IMR-90 (cell line): ENCODE measurements around the gene LAMB3. TPM values are rescaled to one million over a fixed set of nuclear protein-coding genes. Genes with fewer than 3 reads are reported as not detected.

Source experiments
- ATAC-seq: fragments of 200-7000 bp; cut with Tn5 transposase; 2 replicates; pipeline ENCODE4 v1.9.1; 2020; ENCODE audit warnings: low read depth, mild to moderate bottlenecking, moderate library complexity
- BruUV-seq: library from RNA; stranded (reverse); fragments of 400-500 nt; replicated peaks from 2 replicates; lab custom pipeline; 2021; lab: Mats Ljungman, UMichigan
- CTCF ChIA-PET: fragments of 300-600 bp; formaldehyde crosslinking; extraction: SDS; loops from one replicate; lab custom pipeline; 2021; ENCODE audit warnings: antibody characterized with exemption; lab: Yijun Ruan, JAX
- POLR2A ChIA-PET: fragments of 300-600 bp; sonication (Branson Sonifier 250); formaldehyde crosslinking; loops from one replicate; lab custom pipeline; 2022; ENCODE audit warnings: antibody characterized with exemption; ENCODE audit not compliant: unreplicated experiment; lab: Charles Lee
- DNase-seq: peaks from one replicate; pipeline ENCODE4 v3.0.0; 2013
- H2AFZ ChIP-seq: replicated peaks from 2 replicates; pipeline ENCODE3; 2013; ENCODE audit warnings: low read length, mild to moderate bottlenecking; ENCODE audit not compliant: poor library complexity
- H2AK5ac ChIP-seq: 2 replicates; pipeline ENCODE4 v1.6.1; 2013; ENCODE audit warnings: low read depth, low read length, inconsistent platforms
- H2AK9ac ChIP-seq: replicated peaks from 2 replicates; pipeline ENCODE3; 2013; ENCODE audit warnings: mild to moderate bottlenecking, low read depth, low read length, moderate library complexity; ENCODE audit not compliant: poor library complexity
- H2BK120ac ChIP-seq: 2 replicates; pipeline ENCODE4 v1.6.1; 2013; ENCODE audit warnings: low read depth, low read length, inconsistent platforms
- H2BK15ac ChIP-seq: 3 replicates; pipeline ENCODE4 v1.6.1; 2013; ENCODE audit warnings: low read depth, low read length, inconsistent platforms
- H2BK20ac ChIP-seq: 2 replicates; pipeline ENCODE4 v1.6.1; 2013; ENCODE audit warnings: low read depth, mild to moderate bottlenecking, inconsistent platforms, low read length, moderate library complexity
- H2BK5ac ChIP-seq: 2 replicates; pipeline ENCODE4 v1.6.1; 2013; ENCODE audit warnings: mild to moderate bottlenecking, low read depth, low read length, inconsistent platforms; ENCODE audit not compliant: poor library complexity, severe bottlenecking
- H3K14ac ChIP-seq: replicated peaks from 2 replicates; pipeline ENCODE4 v1.6.1; 2013; ENCODE audit warnings: low read depth, low read length, inconsistent platforms
- H3K18ac ChIP-seq: 2 replicates; pipeline ENCODE4 v1.6.1; 2013; ENCODE audit warnings: low read depth, low read length, control low read depth
- H3K23ac ChIP-seq: 2 replicates; pipeline ENCODE4 v1.6.1; 2013; ENCODE audit warnings: low read depth, low read length, inconsistent platforms
- H3K27ac ChIP-seq: 2 replicates; pipeline ENCODE4 v1.5.1; 2013; ENCODE audit warnings: mild to moderate bottlenecking, control low read depth, low read length; ENCODE audit not compliant: insufficient read depth
- H3K27me3 ChIP-seq: 2 replicates; pipeline ENCODE4 v1.6.1; 2013; ENCODE audit warnings: low read length; ENCODE audit not compliant: control insufficient read depth, insufficient read depth
- H3K36me3 ChIP-seq: 2 replicates; pipeline ENCODE4 v1.6.1; 2013; ENCODE audit warnings: low read length, mixed read lengths; ENCODE audit not compliant: control insufficient read depth, insufficient read depth
- H3K4ac ChIP-seq: 2 replicates; pipeline ENCODE4 v1.6.1; 2013; ENCODE audit warnings: low read depth, low read length, inconsistent platforms
- H3K4me1 ChIP-seq: 2 replicates; pipeline ENCODE4 v1.6.1; 2013; ENCODE audit warnings: low read length, mixed read lengths; ENCODE audit not compliant: control insufficient read depth, insufficient read depth
- H3K4me2 ChIP-seq: 2 replicates; pipeline ENCODE4 v1.6.1; 2013; ENCODE audit warnings: low read depth, mild to moderate bottlenecking, control low read depth, low read length, moderate library complexity
- H3K4me3 ChIP-seq: 2 replicates; pipeline ENCODE4 v1.5.1; 2013; ENCODE audit warnings: low read depth, mild to moderate bottlenecking, control low read depth, low read length, moderate library complexity; ENCODE audit not compliant: insufficient read depth
- H3K56ac ChIP-seq: 2 replicates; pipeline ENCODE4 v1.6.1; 2013; ENCODE audit warnings: low read length, inconsistent platforms; ENCODE audit not compliant: insufficient read depth; ENCODE audit errors: extremely low read depth
- H3K79me1 ChIP-seq, 2 experiments: 2 replicates each; pipeline ENCODE4 v1.6.1; 2013; ENCODE audit warnings: low read length in 2 of 2, inconsistent platforms in 1 of 2, low read depth in 1 of 2
- H3K9ac ChIP-seq: 2 replicates; pipeline ENCODE4 v1.6.1; 2013; ENCODE audit warnings: low read depth, low read length, control low read depth
- H3K9me1 ChIP-seq: 2 replicates; pipeline ENCODE4 v1.6.1; 2013; ENCODE audit warnings: low read length, inconsistent platforms; ENCODE audit not compliant: insufficient read depth
- H3K9me3 ChIP-seq: 2 replicates; pipeline ENCODE4 v1.6.1; 2013; ENCODE audit warnings: low read length; ENCODE audit not compliant: control insufficient read depth, insufficient read depth
- H4K20me1 ChIP-seq: 2 replicates; pipeline ENCODE4 v1.6.1; 2013; ENCODE audit warnings: low read length, inconsistent platforms; ENCODE audit not compliant: insufficient read depth
- H4K5ac ChIP-seq: 2 replicates; pipeline ENCODE4 v1.6.1; 2013; ENCODE audit warnings: mild to moderate bottlenecking, low read depth, low read length, control low read depth
- H4K8ac ChIP-seq, 2 experiments: 2 replicates each; pipeline ENCODE4 v1.6.1; 2013; ENCODE audit warnings: low read depth in 2 of 2, low read length in 2 of 2, control low read depth in 1 of 2, inconsistent platforms in 1 of 2
- H4K91ac ChIP-seq: 2 replicates; pipeline ENCODE4 v1.6.1; 2013; ENCODE audit warnings: low read depth, low read length, inconsistent platforms; ENCODE audit not compliant: insufficient read depth
- BHLHE40 ChIP-seq: fragments of 150-350 bp; IDR thresholded peaks from 2 replicates; pipeline ENCODE4 v1.6.1; 2016; ENCODE audit warnings: mild to moderate bottlenecking, low read depth, low read length
- CEBPB ChIP-seq: IDR thresholded peaks from 2 replicates; pipeline ENCODE4 v1.6.1; 2012; ENCODE audit warnings: low read depth, low read length, improper control_type of control experiment
- CHD1 ChIP-seq: IDR thresholded peaks from 2 replicates; pipeline ENCODE4 v1.6.1; 2012; ENCODE audit warnings: low read depth, low read length, improper control_type of control experiment
- MAZ ChIP-seq: IDR thresholded peaks from 2 replicates; pipeline ENCODE4 v1.6.1; 2012; ENCODE audit warnings: low read depth, mild to moderate bottlenecking, low read length, improper control_type of control experiment, moderate library complexity, borderline replicate concordance
- MXI1 ChIP-seq: IDR thresholded peaks from 2 replicates; pipeline ENCODE4 v1.6.1; 2012; ENCODE audit warnings: low read depth, mild to moderate bottlenecking, low read length, moderate library complexity, borderline replicate concordance
- NFE2L2 ChIP-seq: fragments of 150-350 bp; IDR thresholded peaks from 2 replicates; pipeline ENCODE4 v1.6.1; 2016; ENCODE audit warnings: low read depth, mild to moderate bottlenecking, low read length
- POLR2A ChIP-seq: IDR thresholded peaks from 2 replicates; pipeline ENCODE4 v1.6.1; 2012; ENCODE audit warnings: mild to moderate bottlenecking, low read depth, low read length
- RAD21 ChIP-seq: IDR thresholded peaks from 2 replicates; pipeline ENCODE4 v1.6.1; 2012; ENCODE audit warnings: low read length, improper control_type of control experiment
- RCOR1 ChIP-seq: IDR thresholded peaks from 2 replicates; pipeline ENCODE4 v1.6.1; 2012; ENCODE audit warnings: mild to moderate bottlenecking, low read length, improper control_type of control experiment; ENCODE audit not compliant: insufficient replicate concordance
- SMC3 ChIP-seq: fragments of 150-350 bp; IDR thresholded peaks from 2 replicates; pipeline ENCODE4 v1.6.1; 2016; ENCODE audit warnings: low read depth, mild to moderate bottlenecking, antibody characterized with exemption, low read length, moderate library complexity
- USF2 ChIP-seq: fragments of 150-350 bp; IDR thresholded peaks from 2 replicates; pipeline ENCODE4 v1.6.1; 2017; ENCODE audit warnings: mild to moderate bottlenecking, antibody characterized with exemption, low read length, low read depth
- WGBS, 2 experiments: methylation state at CpG; one replicate each; pipeline versions ENCODE4 v1.1.5 to v1.1.7; 2013; ENCODE audit warnings: missing lambda C conversion rate in 2 of 2; ENCODE audit not compliant: insufficient read length in 1 of 2; ENCODE audit errors: extremely low coverage in 2 of 2; 5-methylcytosine and 5-hydroxymethylcytosine counted together
- dilution Hi-C: fragments of 300-500 bp; cut with HindIII; formaldehyde crosslinking; loops from one replicate; pipeline ENCODE4 v1.14.3; 2018; ENCODE audit warnings: low sequenced_read_pairs; ENCODE audit not compliant: unreplicated experiment
- in situ Hi-C: fragments of 300-500 bp; cut with MboI; formaldehyde crosslinking; loops from 3 replicates; pipeline ENCODE4 v1.14.3; 2019; ENCODE audit warnings: low sequenced_read_pairs, inconsistent platforms, mixed read lengths
- intact Hi-C: fragments of 100-400 bp; cut with micrococcal nuclease; formaldehyde crosslinking; loops from 2 replicates; pipeline ENCODE4 v1.10.0; 2022
- polyA plus RNA-seq, 3 experiments: library from polyadenylated mRNA; depleted of rRNA; stranded (reverse); fragments of >200 nt; gene quantifications; 2 replicates each; pipeline ENCODE4 v1.2.3, GENCODE V29; 2012; ENCODE audit warnings: low replicate concordance in 1 of 3
- total RNA-seq: library from RNA; depleted of rRNA; stranded (reverse); fragments of >200 nt; gene quantifications from 2 replicates; pipeline ENCODE4 v1.2.3, GENCODE V29; 2012
- TF ChIP-seq, protein P1 (sequence below): conservative IDR thresholded peaks from 2 replicates; pipeline ENCODE4 v1.5.1; 2012; ENCODE audit warnings: mild to moderate bottlenecking, low read depth, low read length, improper control_type of control experiment
- TF ChIP-seq, protein P2 (sequence below): fragments of 150-350 bp; IDR thresholded peaks from 2 replicates; pipeline ENCODE4 v1.6.1; 2016; ENCODE audit warnings: low read depth, mild to moderate bottlenecking, low read length, moderate library complexity, borderline replicate concordance

Gene LAMB3
- total and polyA plus RNA-seq, 2 of the 4 experiments (the other 2 are of a cell fraction): 0.72 to 2.1 TPM

GRCh38 chr1:209611771-209612570 is 40.3 kb downstream of the LAMB3 start:
- Histone ChIP-seq H4K8ac (no peak overlapping the region), H4K20me1 (no peaks in the 10 kb centered on the region), H3K56ac (no peak overlapping the region), H3K4me2 (no peak overlapping the region), H3K9me1 (no peaks in the 10 kb centered on the region), H3K14ac (no peak overlapping the region), H3K4me3 (no peak overlapping the region), H3K23ac (no peak overlapping the region), H3K4me1 (no peaks in the 10 kb centered on the region), H4K91ac (no peak overlapping the region), H2BK5ac (no peak overlapping the region), H3K36me3 (no peaks in the 10 kb centered on the region), H3K79me1 (no peaks in the 10 kb centered on the region), H2BK120ac (no peak overlapping the region), H2AK5ac (no peak overlapping the region), H3K9ac (no peak overlapping the region), H2BK20ac (no peak overlapping the region), H2AFZ (no peak overlapping the region), H2AK9ac (no peak overlapping the region), H3K18ac (no peak overlapping the region), H3K27ac (no peak overlapping the region), H3K27me3 (no peaks in the 10 kb centered on the region), H4K5ac (no peak overlapping the region), H3K9me3 (no peaks in the 10 kb centered on the region), H2BK15ac (no peak overlapping the region), H3K4ac (no peak overlapping the region)
- dilution Hi-C loops: no loop called here
- CTCF ChIA-PET: no interaction called here
- in situ Hi-C loops: no loop called here
- intact Hi-C loops: no loop called here
- TF ChIP-seq NFE2L2 (no peak), CHD1 (no peak), MAZ (no peak), SMC3 (no peak), MXI1 (no peak), RAD21 (no peak), RCOR1 (no peak), CEBPB (no peak), USF2 (no peak), POLR2A (no peak), BHLHE40 (no peak)
- TF ChIP-seq, protein P1, sequence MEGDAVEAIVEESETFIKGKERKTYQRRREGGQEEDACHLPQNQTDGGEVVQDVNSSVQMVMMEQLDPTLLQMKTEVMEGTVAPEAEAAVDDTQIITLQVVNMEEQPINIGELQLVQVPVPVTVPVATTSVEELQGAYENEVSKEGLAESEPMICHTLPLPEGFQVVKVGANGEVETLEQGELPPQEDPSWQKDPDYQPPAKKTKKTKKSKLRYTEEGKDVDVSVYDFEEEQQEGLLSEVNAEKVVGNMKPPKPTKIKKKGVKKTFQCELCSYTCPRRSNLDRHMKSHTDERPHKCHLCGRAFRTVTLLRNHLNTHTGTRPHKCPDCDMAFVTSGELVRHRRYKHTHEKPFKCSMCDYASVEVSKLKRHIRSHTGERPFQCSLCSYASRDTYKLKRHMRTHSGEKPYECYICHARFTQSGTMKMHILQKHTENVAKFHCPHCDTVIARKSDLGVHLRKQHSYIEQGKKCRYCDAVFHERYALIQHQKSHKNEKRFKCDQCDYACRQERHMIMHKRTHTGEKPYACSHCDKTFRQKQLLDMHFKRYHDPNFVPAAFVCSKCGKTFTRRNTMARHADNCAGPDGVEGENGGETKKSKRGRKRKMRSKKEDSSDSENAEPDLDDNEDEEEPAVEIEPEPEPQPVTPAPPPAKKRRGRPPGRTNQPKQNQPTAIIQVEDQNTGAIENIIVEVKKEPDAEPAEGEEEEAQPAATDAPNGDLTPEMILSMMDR: no peak
- TF ChIP-seq, protein P2, sequence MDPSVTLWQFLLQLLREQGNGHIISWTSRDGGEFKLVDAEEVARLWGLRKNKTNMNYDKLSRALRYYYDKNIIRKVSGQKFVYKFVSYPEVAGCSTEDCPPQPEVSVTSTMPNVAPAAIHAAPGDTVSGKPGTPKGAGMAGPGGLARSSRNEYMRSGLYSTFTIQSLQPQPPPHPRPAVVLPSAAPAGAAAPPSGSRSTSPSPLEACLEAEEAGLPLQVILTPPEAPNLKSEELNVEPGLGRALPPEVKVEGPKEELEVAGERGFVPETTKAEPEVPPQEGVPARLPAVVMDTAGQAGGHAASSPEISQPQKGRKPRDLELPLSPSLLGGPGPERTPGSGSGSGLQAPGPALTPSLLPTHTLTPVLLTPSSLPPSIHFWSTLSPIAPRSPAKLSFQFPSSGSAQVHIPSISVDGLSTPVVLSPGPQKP: no peak
- no TSS peak for BruUV-seq
- no CpG with 5 or more reads among the region's 13 CpGs for WGBS, 2 experiments
- POLR2A ChIA-PET: no interaction called here
- no peak for ATAC-seq
- DNase-seq: no peak
